HL-60/S4 treated with phorbol 12-myristate 13-acetate at 8.2 ng/mL for 4 days and 3 days (cell line): Measurements from ENCODE around the gene CYP19A1.

ENCODE experiments used
- in situ Hi-C: fragments of 300-500 bp; cut with MboI; formaldehyde crosslinking; loops from 2 replicates; pipeline ENCODE4 v1.15.0; 2022; ENCODE audit warnings: low sequenced_read_pairs

The CYP19A1 gene

GRCh38 chr15:51328926-51329325 lies 9.5 kb downstream of the CYP19A1 start:
- in situ Hi-C loops: no loop called here

DNA sequence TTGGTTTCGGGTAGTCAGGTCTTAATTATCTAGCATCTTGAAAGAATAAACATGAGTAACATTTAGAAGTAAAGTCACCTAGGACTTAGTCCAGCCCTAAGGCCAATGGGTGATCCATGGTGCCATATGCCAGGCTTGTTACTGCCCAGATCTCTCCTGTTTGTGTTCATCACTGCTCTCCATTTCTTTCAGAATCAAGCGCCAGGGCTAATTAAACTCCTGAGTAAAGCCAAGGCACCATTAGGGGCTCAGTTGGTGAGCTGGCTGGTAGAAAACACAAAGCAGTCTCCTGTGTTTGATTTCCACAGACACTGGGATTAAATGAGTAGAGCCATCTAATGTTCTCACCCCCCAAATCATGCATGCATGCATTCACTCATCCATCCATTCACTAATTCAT lies 11.3 kb downstream of the CYP19A1 start:
- in situ Hi-C loops: no loop called here

GRCh38 chr15:51325167-51325566 lies 13.2 kb downstream of the CYP19A1 start:
- in situ Hi-C loops: no loop called here

GRCh38 chr15:51323749-51324148 lies 14.6 kb downstream of the CYP19A1 start:
- in situ Hi-C loops: no loop called here

GRCh38 chr15:51322621-51323296 lies 15.6 kb downstream of the CYP19A1 start:
- in situ Hi-C loops: no loop called here

- in situ Hi-C loops: no loop called here
These were observed 17.1 kb downstream of the CYP19A1 start for GRCh38 chr15:51321316-51321715.

DNA sequence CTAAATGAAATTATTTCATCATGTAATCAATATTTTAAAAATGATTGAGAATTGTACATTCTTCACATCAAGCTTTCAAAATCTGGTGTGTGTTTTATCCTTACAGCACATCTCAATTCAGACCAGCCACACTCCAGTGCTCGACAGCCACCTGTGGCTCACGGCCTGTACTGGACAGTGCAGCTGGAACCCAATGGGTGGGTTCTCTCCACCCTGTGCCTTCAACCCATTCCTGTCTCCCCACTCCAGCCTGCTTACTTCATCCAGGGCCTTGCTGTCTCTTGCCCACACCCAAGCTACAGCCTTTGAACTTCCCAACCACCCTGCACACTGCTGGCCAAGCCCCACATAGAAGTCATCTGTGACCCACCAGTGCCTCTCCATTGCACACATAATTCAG lies 17.6 kb downstream of the CYP19A1 start:
- in situ Hi-C loops: no loop called here

- in situ Hi-C loops: no loop called here
These were observed 18.9 kb downstream of the CYP19A1 start for GRCh38 chr15:51319539-51319938.

DNA sequence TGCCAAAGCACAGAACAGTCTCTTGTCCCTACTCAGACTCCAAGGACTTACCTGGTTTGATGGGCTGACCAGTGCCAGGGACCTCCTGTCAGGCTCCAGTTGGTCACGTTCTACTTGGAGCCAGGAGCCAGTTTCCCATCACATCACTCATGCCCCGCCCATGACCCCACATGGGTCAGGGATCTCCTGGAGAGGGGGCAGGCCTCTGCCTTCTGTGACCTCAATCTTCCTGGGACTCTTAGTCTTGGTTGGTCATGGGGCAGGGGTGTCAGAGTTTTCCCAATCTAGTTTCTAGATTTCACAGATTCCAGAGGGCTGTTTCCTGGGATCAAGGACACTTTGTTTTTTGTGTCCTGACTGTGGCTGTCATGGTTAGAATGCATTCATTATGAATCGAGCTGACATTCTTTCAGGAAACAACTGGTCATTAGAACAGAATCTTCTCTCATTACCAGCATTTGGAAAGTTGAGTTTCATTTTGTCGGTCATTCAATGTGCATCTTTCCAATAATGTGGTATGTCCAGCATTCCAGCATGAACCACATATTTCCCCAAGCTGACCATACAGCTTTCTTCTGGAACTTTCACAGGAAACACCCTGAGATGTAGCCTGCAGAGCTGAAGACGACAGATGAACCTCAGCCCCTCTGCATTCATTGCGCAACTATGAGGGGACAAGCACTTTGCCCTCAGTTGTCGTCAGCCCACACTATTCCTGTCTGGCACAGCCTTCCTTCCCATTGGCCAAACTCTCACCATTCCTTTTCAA lies 19.8 kb downstream of the CYP19A1 start:
- in situ Hi-C loops: no loop called here

DNA sequence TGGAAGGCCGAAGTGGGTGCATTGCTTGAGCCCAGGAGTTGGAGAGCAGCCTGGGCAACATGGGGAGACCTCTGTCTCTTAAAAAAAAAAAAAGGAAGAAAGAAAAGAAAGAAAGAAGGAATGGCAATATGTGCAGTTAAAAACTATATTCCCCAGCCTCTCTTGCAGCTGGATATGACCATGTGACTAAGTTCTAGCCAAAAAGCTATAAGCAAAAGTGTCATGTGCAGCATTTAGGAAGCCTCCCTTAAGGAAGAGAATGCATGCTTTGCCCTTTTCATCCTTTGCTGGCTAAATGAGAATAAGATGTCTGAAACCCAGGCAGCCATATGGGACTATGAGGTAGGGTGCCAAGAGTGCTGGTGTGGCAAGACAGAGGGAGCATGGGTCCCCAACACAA lies 21.8 kb downstream of the CYP19A1 start:
- in situ Hi-C loops: no loop called here

DNA sequence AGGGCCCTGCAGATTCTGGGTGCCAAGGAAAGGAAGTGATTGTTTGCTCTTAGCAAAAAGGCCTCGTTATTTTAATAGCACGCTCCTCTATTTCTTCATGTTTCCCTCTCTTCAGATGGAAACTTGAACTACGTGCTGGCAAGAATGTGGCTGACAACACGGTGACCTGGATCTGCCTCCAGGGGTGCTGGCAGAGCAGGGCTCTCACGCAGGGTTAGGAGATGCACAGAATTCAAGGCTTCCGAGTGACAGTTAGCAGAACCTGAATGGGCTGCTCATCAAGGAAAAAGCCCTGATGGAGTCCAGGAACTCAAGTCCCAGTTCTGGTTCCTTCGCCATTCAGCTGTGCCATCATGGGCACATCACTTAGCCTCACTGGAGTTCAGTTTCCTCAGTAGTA lies 22.7 kb downstream of the CYP19A1 start:
- in situ Hi-C loops: no loop called here

- in situ Hi-C loops: no loop called here
These were observed 23.7 kb downstream of the CYP19A1 start for GRCh38 chr15:51314391-51315337.

GRCh38 chr15:51313644-51314280 lies 24.6 kb downstream of the CYP19A1 start:
- in situ Hi-C loops: no loop called here

- in situ Hi-C loops: no loop called here
These were observed 25.4 kb downstream of the CYP19A1 start for GRCh38 chr15:51313074-51313393.

GRCh38 chr15:51312166-51313073 lies 26.0 kb downstream of the CYP19A1 start:
- in situ Hi-C loops: no loop called here

DNA sequence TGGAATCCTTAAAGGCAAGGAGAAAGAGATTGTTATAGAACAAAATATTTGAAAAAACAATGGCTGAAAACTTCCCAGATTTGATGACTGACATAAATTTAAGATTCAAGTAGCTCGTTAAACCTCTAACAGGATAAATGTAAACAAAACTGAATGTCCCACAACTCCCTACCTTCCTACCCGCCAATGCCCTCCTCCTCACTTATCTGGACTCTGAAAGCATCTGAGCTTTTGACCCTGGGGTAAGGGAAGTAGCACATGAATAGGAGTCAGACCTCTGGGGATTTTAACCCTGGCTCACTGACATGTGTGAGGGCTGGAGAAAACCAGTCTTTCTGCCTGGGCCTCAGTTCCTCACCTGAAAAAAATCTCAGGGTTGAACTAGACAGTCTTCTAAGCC lies 26.9 kb downstream of the CYP19A1 start:
- in situ Hi-C loops: no loop called here

GRCh38 chr15:51310064-51310463 lies 28.3 kb downstream of the CYP19A1 start:
- in situ Hi-C loops: no loop called here

- in situ Hi-C loops: no loop called here
These were observed 30.6 kb downstream of the CYP19A1 start for GRCh38 chr15:51307811-51308210.

- in situ Hi-C loops: no loop called here
These were observed 31.1 kb downstream of the CYP19A1 start for GRCh38 chr15:51307325-51307724.

- in situ Hi-C loops: no loop called here
These were observed 34.9 kb downstream of the CYP19A1 start for GRCh38 chr15:51303462-51303980.
